Astrocyte of the cerebellum (primary cell): ENCODE data around the gene TYW3.
"Not testable (repeated sequence)": the region's sequence is repeated elsewhere in the genome, so short reads cannot be mapped to it uniquely, and the experiment has no call there.

ENCODE experiments used
- DNase-seq: peaks from one replicate; pipeline ENCODE4 v3.0.0-alpha.2; 2011; ENCODE audit warnings: low read depth
- H3K4me3 ChIP-seq: 2 replicates; pipeline ENCODE4 v1.5.1; 2011; ENCODE audit warnings: mild to moderate bottlenecking, low read depth, low read length, moderate library complexity
- in situ Hi-C: cut with HindIII; loops from 2 replicates; pipeline ENCODE4 v1.10.0; 2017; ENCODE audit warnings: low sequenced_read_pairs
- TF ChIP-seq, protein P1 (sequence below): IDR thresholded peaks from 2 replicates; pipeline ENCODE4 v1.5.1; 2012; ENCODE audit warnings: low read length, low read depth, moderate library complexity, mild to moderate bottlenecking; ENCODE audit errors: missing control alignments

Gene TYW3

DNA sequence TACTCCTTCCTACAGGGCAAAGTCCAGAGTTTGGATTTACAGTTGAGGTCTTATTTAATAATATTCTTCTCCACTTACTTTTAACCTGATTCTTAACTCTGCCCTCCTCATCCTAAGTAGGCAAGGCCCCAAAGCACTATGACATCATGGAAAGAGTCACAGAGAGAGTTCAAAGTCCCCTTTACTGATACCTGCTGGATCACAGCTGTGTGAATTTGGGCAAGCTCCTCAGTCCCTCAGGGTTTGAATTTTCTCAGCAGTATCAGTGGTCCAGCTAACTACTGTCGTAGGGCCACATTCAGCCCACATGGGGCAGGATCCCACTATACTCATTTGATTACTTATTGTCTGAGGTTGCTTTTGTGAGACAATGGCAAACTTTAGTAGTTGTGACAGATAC is 16.0 kb downstream of the TYW3 start:
- in situ Hi-C loops: no loop called here
- DNase-seq: no peak
- H3K4me3 ChIP-seq: no peak overlapping the region
- TF ChIP-seq, protein P1, sequence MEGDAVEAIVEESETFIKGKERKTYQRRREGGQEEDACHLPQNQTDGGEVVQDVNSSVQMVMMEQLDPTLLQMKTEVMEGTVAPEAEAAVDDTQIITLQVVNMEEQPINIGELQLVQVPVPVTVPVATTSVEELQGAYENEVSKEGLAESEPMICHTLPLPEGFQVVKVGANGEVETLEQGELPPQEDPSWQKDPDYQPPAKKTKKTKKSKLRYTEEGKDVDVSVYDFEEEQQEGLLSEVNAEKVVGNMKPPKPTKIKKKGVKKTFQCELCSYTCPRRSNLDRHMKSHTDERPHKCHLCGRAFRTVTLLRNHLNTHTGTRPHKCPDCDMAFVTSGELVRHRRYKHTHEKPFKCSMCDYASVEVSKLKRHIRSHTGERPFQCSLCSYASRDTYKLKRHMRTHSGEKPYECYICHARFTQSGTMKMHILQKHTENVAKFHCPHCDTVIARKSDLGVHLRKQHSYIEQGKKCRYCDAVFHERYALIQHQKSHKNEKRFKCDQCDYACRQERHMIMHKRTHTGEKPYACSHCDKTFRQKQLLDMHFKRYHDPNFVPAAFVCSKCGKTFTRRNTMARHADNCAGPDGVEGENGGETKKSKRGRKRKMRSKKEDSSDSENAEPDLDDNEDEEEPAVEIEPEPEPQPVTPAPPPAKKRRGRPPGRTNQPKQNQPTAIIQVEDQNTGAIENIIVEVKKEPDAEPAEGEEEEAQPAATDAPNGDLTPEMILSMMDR: no peak

DNA sequence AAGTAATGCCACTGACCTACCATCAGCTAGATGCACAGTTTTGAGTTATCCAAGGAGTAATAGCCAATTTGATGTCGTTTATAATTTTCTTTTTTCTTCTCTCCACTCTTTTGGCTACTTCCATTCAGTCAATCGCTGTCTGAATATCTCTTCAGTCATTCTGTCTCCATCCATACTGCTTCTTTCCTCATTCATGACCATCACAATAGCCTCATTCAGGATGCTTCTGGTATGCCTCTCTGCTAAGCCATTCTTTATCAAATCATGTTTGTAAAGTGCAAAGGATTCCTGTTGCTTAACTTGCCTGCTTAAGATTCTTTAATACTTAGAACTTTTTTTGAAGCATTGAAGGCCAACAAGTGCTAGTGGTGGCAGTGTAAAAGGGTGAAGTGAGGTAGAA is 20.2 kb downstream of the TYW3 start:
- TF ChIP-seq, protein P1: no peak
- in situ Hi-C loops: no loop called here
- no peak overlapping the region for H3K4me3 ChIP-seq
- DNase-seq: no peak

DNA sequence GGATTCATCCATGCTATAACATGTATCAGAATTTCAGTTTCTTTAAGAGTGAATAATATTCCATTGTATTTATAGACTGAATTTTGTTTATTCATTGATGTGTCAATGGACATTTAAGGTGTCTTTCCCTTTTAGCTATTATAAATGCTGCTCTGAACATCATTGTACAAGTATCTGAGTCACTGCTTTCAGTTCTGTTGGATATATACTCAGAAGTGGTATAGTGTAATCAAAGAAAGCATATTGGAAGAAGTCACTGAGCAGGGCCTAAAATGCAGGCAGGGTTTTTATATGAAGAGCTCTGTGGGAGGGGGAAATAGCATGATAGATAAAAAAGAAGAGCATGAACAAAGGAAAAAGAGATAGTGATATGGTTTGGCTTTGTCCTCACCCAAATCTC is 22.5 kb downstream of the TYW3 start:
- in situ Hi-C loops: no loop called here
- TF ChIP-seq, protein P1: no peak
- H3K4me3 ChIP-seq: no peak overlapping the region
- no peak for DNase-seq

DNA sequence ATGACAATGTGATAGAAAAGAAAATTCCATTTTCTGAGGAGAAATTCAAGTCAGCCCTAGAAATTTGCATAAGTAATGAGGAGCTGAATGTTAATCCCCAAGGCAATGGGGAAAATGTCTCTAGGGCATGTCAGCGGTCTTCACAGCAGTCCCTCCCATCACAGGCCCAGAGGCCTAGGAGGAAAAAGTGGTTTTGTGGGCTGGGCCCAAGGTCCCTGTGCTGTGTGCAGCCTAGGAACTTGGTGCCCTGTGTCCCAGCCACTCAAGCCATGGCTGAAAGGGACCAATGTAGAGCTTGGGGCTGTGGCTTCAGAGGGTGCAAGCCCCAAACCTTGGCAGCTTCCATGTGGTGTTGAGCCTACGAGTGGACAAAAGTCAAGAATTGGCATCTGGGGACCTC is 23.7 kb downstream of the TYW3 start:
- in situ Hi-C loops, H3K4me3 ChIP-seq, DNase-seq: not testable (repeated sequence)

DNA sequence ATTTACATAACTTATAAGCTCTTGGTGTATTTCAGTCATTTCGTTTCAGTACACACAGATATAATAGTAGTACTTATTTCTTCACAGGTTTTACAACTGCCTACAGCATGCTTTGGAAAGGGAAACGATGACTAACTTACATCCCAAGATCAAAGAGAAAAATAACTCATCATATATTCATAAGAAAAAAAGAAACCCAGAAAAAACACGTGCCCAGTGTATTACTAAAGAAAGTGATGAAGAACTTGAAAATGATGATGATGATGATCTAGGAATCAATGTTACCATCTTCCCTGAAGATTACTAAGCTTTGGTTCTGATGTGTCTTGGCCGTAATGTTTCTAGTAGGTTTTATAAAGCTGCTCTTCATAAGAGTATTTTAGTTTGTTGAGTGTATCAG is 30.9 kb downstream of the TYW3 start:
- DNase-seq: no peak
- TF ChIP-seq, protein P1: no peak
- in situ Hi-C loops: no loop called here

DNA sequence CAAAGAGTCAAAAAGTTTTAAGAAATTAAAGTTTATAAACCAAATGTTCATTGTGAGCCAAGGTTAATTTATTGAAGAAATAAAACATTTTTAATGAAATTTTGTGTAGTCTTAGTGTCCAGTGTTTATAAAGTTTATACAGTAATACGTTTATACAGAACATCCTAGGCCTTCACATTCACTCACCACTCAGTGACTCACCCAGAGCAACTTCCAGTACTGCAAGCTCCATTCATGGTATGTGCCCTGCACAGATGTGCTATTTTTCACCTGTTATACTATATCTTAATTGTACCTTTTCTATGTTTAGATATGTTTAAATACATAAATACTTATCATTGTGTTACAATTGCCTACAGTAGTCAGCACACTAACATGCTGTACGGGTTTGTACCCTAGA is 33.6 kb downstream of the TYW3 start:
- TF ChIP-seq, protein P1: no peak
- in situ Hi-C loops: no loop called here
- no peak overlapping the region for H3K4me3 ChIP-seq
- DNase-seq: no peak

More for the DNA sequence above, 30.9 kb downstream of the TYW3 start:
- no peak overlapping the region for H3K4me3 ChIP-seq

DNA sequence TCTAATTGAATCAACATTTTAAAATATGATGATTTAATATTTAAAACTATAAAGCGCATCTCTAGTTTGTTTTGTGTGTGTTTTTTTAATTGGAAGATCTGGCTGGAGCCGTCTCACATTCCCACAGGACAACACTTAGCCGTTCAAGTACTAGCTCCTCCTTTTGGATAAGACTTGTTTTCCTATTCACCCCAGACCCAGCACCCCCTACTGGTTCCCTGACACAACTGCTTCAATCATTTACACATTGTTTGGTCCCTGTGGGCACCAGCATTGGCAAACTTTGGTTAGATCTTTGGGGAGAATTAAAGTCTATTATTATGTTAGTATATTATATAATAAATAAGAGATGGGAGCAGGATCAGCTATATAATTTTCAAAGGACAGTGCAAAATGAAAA is 34.5 kb downstream of the TYW3 start:
- TF ChIP-seq, protein P1: no peak
- no peak overlapping the region for H3K4me3 ChIP-seq
- in situ Hi-C loops: no loop called here
- DNase-seq: no peak
